ENCODE data around the gene PIGN.

Gene PIGN

DNA sequence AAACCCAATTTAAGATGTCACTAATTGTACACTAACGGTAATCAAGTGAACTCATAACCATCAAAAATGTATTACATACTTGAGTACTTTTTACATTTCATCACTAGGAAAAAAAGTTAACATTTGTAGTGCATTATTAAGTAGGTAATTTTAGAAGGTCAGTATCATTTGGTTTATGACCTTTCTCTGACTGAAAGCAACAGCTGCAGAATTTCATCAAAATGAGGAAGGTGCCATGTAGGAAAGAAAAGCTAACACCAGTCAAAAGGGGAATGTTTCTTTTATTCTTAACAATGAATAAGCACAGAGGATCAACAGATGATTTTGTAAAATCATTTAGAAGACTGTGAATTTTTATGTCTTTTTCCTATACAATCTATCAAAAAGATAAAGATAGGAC is 79.0 kb downstream of the PIGN start:
- Histone ChIP-seq H3K27ac (ENCODE audit: low read depth, low read length) (no peak overlapping the region), H3K36me3 (ENCODE audit: insufficient read depth, low read length) (0 out of 2 replicates have a peak, but pooled peaks cover 2% of the 10 kb centered on the region), H3K4me3 (ENCODE audit: low read length) (no peak overlapping the region), H3K9ac (ENCODE audit: low read depth, low read length) (no peak overlapping the region), H3K9me3 (ENCODE audit: insufficient read depth, low read depth, low read length) (no peaks in the 10 kb centered on the region), H3K27me3 (ENCODE audit: insufficient read depth, low read length) (no peaks in the 10 kb centered on the region), H3K4me1 (ENCODE audit: insufficient read depth, low read length) (no peaks in the 10 kb centered on the region)
- WGBS, result 88% methylated on average over 1 of the region's 1 CpG

- H3K4me3 ChIP-seq (ENCODE audit: low read length), result no peak overlapping the region
- H3K9ac ChIP-seq (ENCODE audit: low read depth, low read length), result no peak overlapping the region
- H3K36me3 ChIP-seq (ENCODE audit: insufficient read depth, low read length), result 0 out of 2 replicates have a peak, but pooled peaks cover 2% of the 10 kb centered on the region
- no peaks in the 10 kb centered on the region for H3K27me3 ChIP-seq (ENCODE audit: insufficient read depth, low read length)
- no peaks in the 10 kb centered on the region for H3K9me3 ChIP-seq (ENCODE audit: insufficient read depth, low read depth, low read length)
- 94% methylated on average over 2 of the region's 2 CpGs for WGBS
- no peak overlapping the region for H3K27ac ChIP-seq (ENCODE audit: low read depth, low read length)
- no peaks in the 10 kb centered on the region for H3K4me1 ChIP-seq (ENCODE audit: insufficient read depth, low read length)
These were observed 80.6 kb downstream of the PIGN start for GRCh38 chr18:62106271-62106670.

GRCh38 chr18:62105376-62105775 is 81.5 kb downstream of the PIGN start:
- Histone ChIP-seq H3K27me3 (ENCODE audit: insufficient read depth, low read length) (no peaks in the 10 kb centered on the region), H3K4me1 (ENCODE audit: insufficient read depth, low read length) (no peaks in the 10 kb centered on the region), H3K36me3 (ENCODE audit: insufficient read depth, low read length) (0 out of 2 replicates have a peak, but pooled peaks cover 2% of the 10 kb centered on the region), H3K9me3 (ENCODE audit: insufficient read depth, low read depth, low read length) (no peaks in the 10 kb centered on the region), H3K27ac (ENCODE audit: low read depth, low read length) (no peak overlapping the region), H3K4me3 (ENCODE audit: low read length) (no peak overlapping the region), H3K9ac (ENCODE audit: low read depth, low read length) (no peak overlapping the region)
- 94% methylated on average over 3 of the region's 3 CpGs for WGBS

DNA sequence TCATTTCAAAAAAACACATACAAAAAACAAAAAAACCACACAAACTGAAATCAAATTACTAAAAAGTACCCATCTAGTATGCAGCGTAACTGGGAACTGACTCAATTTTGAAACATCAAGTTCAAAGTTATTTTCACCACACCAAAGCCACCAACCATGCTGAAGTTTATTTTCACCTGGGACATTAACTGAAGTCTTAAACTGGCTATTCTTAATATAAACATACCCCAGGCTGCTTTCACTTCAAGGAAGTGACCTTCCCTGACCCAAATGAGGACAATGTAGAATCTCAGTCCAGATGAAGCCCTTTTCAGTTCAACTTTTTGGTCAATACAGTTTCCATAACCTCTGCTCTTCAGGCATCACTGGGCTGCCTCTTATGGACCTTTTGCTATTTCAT is 84.6 kb downstream of the PIGN start:
- WGBS, result 97% methylated on average over 1 of the region's 1 CpG
- H3K36me3 ChIP-seq (ENCODE audit: insufficient read depth, low read length), result peaks cover 23% of the 10 kb centered on the region; the same call in 1 of the 2 replicates
- peaks cover 5% of the 10 kb centered on the region; the same call in 1 of the 2 replicates for H3K9me3 ChIP-seq (ENCODE audit: insufficient read depth, low read depth, low read length)
- H3K27ac ChIP-seq (ENCODE audit: low read depth, low read length), result no peak overlapping the region
- no peak overlapping the region for H3K4me3 ChIP-seq (ENCODE audit: low read length)
- no peaks in the 10 kb centered on the region for H3K27me3 ChIP-seq (ENCODE audit: insufficient read depth, low read length)
- no peak overlapping the region for H3K9ac ChIP-seq (ENCODE audit: low read depth, low read length)
- no peaks in the 10 kb centered on the region for H3K4me1 ChIP-seq (ENCODE audit: insufficient read depth, low read length)

DNA sequence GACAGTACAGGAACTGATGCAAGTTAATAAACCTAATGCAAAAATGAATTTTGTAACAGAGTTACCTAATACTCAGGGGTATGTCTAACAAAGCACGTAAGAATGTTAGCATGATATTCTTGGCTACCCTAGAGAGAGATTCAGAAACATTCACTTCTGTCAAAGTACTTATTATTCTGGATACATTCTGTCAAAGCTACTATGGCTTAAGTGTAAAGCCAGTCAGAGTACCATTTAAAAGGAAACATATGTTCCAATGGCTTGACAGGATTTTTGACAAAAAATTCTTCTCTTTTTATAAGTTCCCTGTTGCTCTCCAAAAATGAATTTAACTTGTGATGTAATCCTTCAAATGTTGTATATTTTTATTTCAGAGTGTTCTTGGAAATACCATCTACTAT is 85.5 kb downstream of the PIGN start:
- 100% methylated on average over 1 of the region's 1 CpG for WGBS
- peaks cover 5% of the 10 kb centered on the region; the same call in 1 of the 2 replicates for H3K9me3 ChIP-seq (ENCODE audit: insufficient read depth, low read depth, low read length)
- peaks cover 21% of the 10 kb centered on the region; the same call in 1 of the 2 replicates for H3K36me3 ChIP-seq (ENCODE audit: insufficient read depth, low read length)
- H3K4me3 ChIP-seq (ENCODE audit: low read length), result no peak overlapping the region
- H3K27ac ChIP-seq (ENCODE audit: low read depth, low read length), result no peak overlapping the region
- H3K9ac ChIP-seq (ENCODE audit: low read depth, low read length), result no peak overlapping the region
- no peaks in the 10 kb centered on the region for H3K4me1 ChIP-seq (ENCODE audit: insufficient read depth, low read length)
- H3K27me3 ChIP-seq (ENCODE audit: insufficient read depth, low read length), result no peaks in the 10 kb centered on the region

- 86% methylated on average over 3 of the region's 4 CpGs for WGBS
These were observed 87.9 kb downstream of the PIGN start for GRCh38 chr18:62098960-62099359.

GRCh38 chr18:62097698-62098097 is 89.2 kb downstream of the PIGN start:
- Histone ChIP-seq H3K36me3 (ENCODE audit: insufficient read depth, low read length) (peaks cover 21% of the 10 kb centered on the region; the same call in 1 of the 2 replicates), H3K9ac (ENCODE audit: low read depth, low read length) (no peak overlapping the region), H3K9me3 (ENCODE audit: insufficient read depth, low read depth, low read length) (peaks cover 5% of the 10 kb centered on the region; the same call in 1 of the 2 replicates), H3K4me1 (ENCODE audit: insufficient read depth, low read length) (no peaks in the 10 kb centered on the region), H3K4me3 (ENCODE audit: low read length) (no peak overlapping the region), H3K27ac (ENCODE audit: low read depth, low read length) (no peak overlapping the region), H3K27me3 (ENCODE audit: insufficient read depth, low read length) (no peaks in the 10 kb centered on the region)
- 92% methylated on average over 3 of the region's 4 CpGs for whole genome bisulfite sequencing

More at GRCh38 chr18:62098960-62099359, 87.9 kb downstream of the PIGN start:
- no peaks in the 10 kb centered on the region for H3K27me3 ChIP-seq (ENCODE audit: insufficient read depth, low read length)
- H3K4me1 ChIP-seq (ENCODE audit: insufficient read depth, low read length), result no peaks in the 10 kb centered on the region
- H3K4me3 ChIP-seq (ENCODE audit: low read length), result no peak overlapping the region
- H3K9me3 ChIP-seq (ENCODE audit: insufficient read depth, low read depth, low read length), result peaks cover 5% of the 10 kb centered on the region; the same call in 1 of the 2 replicates
- H3K9ac ChIP-seq (ENCODE audit: low read depth, low read length), result no peak overlapping the region
- H3K36me3 ChIP-seq (ENCODE audit: insufficient read depth, low read length), result peaks cover 21% of the 10 kb centered on the region; the same call in 1 of the 2 replicates
- no peak overlapping the region for H3K27ac ChIP-seq (ENCODE audit: low read depth, low read length)

- H3K36me3 ChIP-seq (ENCODE audit: insufficient read depth, low read length), result 0 out of 2 replicates have a peak, but pooled peaks cover 5% of the 10 kb centered on the region
- H3K4me3 ChIP-seq (ENCODE audit: low read length), result no peak overlapping the region
- H3K9ac ChIP-seq (ENCODE audit: low read depth, low read length), result no peak overlapping the region
- no peaks in the 10 kb centered on the region for H3K4me1 ChIP-seq (ENCODE audit: insufficient read depth, low read length)
- H3K27me3 ChIP-seq (ENCODE audit: insufficient read depth, low read length), result no peaks in the 10 kb centered on the region
- no peak overlapping the region for H3K27ac ChIP-seq (ENCODE audit: low read depth, low read length)
- no peaks in the 10 kb centered on the region for H3K9me3 ChIP-seq (ENCODE audit: insufficient read depth, low read depth, low read length)
- WGBS, result 96% methylated on average over 5 of the region's 5 CpGs
These were observed 95.3 kb downstream of the PIGN start for GRCh38 chr18:62091487-62092120.

GRCh38 chr18:62089174-62089573 is 97.7 kb downstream of the PIGN start:
- no peak overlapping the region for H3K9ac ChIP-seq (ENCODE audit: low read depth, low read length)
- H3K27ac ChIP-seq (ENCODE audit: low read depth, low read length), result no peak overlapping the region
- 0 out of 2 replicates have a peak, but pooled peaks cover 5% of the 10 kb centered on the region for H3K36me3 ChIP-seq (ENCODE audit: insufficient read depth, low read length)
- H3K4me1 ChIP-seq (ENCODE audit: insufficient read depth, low read length), result no peaks in the 10 kb centered on the region; the same call in 1 of the 2 replicates
- H3K4me3 ChIP-seq (ENCODE audit: low read length), result no peak overlapping the region
- H3K9me3 ChIP-seq (ENCODE audit: insufficient read depth, low read depth, low read length), result no peaks in the 10 kb centered on the region
- H3K27me3 ChIP-seq (ENCODE audit: insufficient read depth, low read length), result no peaks in the 10 kb centered on the region

- Histone ChIP-seq H3K36me3 (ENCODE audit: insufficient read depth, low read length) (0 out of 2 replicates have a peak, but pooled peaks cover 5% of the 10 kb centered on the region), H3K27ac (ENCODE audit: low read depth, low read length) (no peak overlapping the region), H3K27me3 (ENCODE audit: insufficient read depth, low read length) (no peaks in the 10 kb centered on the region), H3K9me3 (ENCODE audit: insufficient read depth, low read depth, low read length) (no peaks in the 10 kb centered on the region), H3K4me1 (ENCODE audit: insufficient read depth, low read length) (peaks cover 7% of the 10 kb centered on the region; the same call in 1 of the 2 replicates), H3K9ac (ENCODE audit: low read depth, low read length) (no peak overlapping the region), H3K4me3 (ENCODE audit: low read length) (no peak overlapping the region)
- no CpG with 5 or more reads among the region's 2 CpGs for WGBS
These were observed 98.7 kb downstream of the PIGN start for GRCh38 chr18:62088156-62088555.

DNA sequence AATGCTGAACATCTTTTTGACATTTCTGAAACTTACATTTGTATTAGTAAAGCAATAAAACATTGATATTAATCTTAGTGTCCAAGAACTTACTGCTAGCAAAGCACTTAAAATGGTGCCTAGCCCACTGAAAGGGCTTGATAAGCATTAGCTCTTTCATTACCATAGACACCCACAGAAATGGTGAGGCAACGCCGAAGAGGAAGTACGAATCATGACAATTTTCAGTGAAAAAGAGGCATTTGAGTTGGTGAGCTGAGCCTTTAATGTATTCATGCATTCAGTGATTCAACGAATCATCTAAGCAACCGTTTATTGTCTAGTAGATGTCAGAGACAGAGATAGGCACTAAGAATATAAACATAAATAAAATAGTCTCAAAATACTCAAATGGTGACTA is 101.1 kb downstream of the PIGN start:
- H3K36me3 ChIP-seq (ENCODE audit: insufficient read depth, low read length), result 0 out of 2 replicates have a peak, but pooled peaks cover 5% of the 10 kb centered on the region
- no peaks in the 10 kb centered on the region for H3K27me3 ChIP-seq (ENCODE audit: insufficient read depth, low read length)
- H3K9me3 ChIP-seq (ENCODE audit: insufficient read depth, low read depth, low read length), result no peaks in the 10 kb centered on the region
- 96% methylated on average over 5 of the region's 5 CpGs for WGBS
- peaks cover 7% of the 10 kb centered on the region; the same call in 1 of the 2 replicates for H3K4me1 ChIP-seq (ENCODE audit: insufficient read depth, low read length)
- H3K9ac ChIP-seq (ENCODE audit: low read depth, low read length), result no peak overlapping the region
- H3K4me3 ChIP-seq (ENCODE audit: low read length), result no peak overlapping the region
- no peak overlapping the region for H3K27ac ChIP-seq (ENCODE audit: low read depth, low read length)
